Smooth muscle cell (in vitro differentiated cells): Measurements from ENCODE around the gene GALM. TPM values are rescaled to one million over a fixed set of nuclear protein-coding genes. Genes with fewer than 3 reads are reported as not detected.

Source experiments
- DNase-seq: peaks from one replicate; lab custom pipeline; 2025; ENCODE audit not compliant: unreplicated experiment; lab: John Stamatoyannopoulos, UW
- H2AFZ ChIP-seq: fragments of 200-600 bp; sonication (generic); 2 replicates; pipeline ENCODE4 v1.6.0; 2016; ENCODE audit warnings: antibody characterized with exemption, low read depth, mild to moderate bottlenecking
- H3F3A ChIP-seq: fragments of 200-600 bp; sonication (generic); 2 replicates; pipeline ENCODE4 v1.6.0; 2017; ENCODE audit warnings: antibody characterized with exemption, low read depth
- H3K27ac ChIP-seq: fragments of 200-600 bp; sonication (generic); 2 replicates; pipeline ENCODE4 v1.5.1; 2016; ENCODE audit warnings: low read depth, mild to moderate bottlenecking
- H3K27me3 ChIP-seq: fragments of 200-600 bp; sonication (generic); 2 replicates; pipeline ENCODE4 v1.6.1; 2016; ENCODE audit warnings: low read depth, mild to moderate bottlenecking
- H3K36me3 ChIP-seq: fragments of 200-600 bp; sonication (generic); 2 replicates; pipeline ENCODE4 v1.5.1; 2016; ENCODE audit warnings: low read depth
- H3K4me1 ChIP-seq: fragments of 200-600 bp; sonication (generic); 2 replicates; pipeline ENCODE4 v1.5.1; 2016; ENCODE audit warnings: low read depth
- H3K4me2 ChIP-seq: fragments of 200-600 bp; sonication (generic); 2 replicates; pipeline ENCODE4 v1.6.0; 2016; ENCODE audit warnings: mild to moderate bottlenecking
- H3K4me3 ChIP-seq: fragments of 200-600 bp; sonication (generic); 2 replicates; pipeline ENCODE4 v1.5.1; 2016; ENCODE audit warnings: mild to moderate bottlenecking
- H3K79me2 ChIP-seq: fragments of 200-600 bp; sonication (generic); 2 replicates; pipeline ENCODE4 v1.6.0; 2016; ENCODE audit warnings: low read depth, mild to moderate bottlenecking
- H3K9ac ChIP-seq: fragments of 200-600 bp; sonication (generic); 2 replicates; pipeline ENCODE4 v1.6.0; 2016; ENCODE audit warnings: low read depth
- H3K9me3 ChIP-seq: fragments of 200-600 bp; sonication (generic); replicated peaks from 2 replicates; pipeline ENCODE4 v1.5.1; 2016; ENCODE audit warnings: low read depth
- H4K20me1 ChIP-seq: fragments of 200-600 bp; sonication (generic); 2 replicates; pipeline ENCODE4 v1.6.0; 2016; ENCODE audit warnings: low read depth
- WGBS: methylation state at CpG from one replicate; pipeline ENCODE4 v1.1.7; 2016; ENCODE audit warnings: low lambda C conversion rate; 5-methylcytosine and 5-hydroxymethylcytosine counted together
- polyA plus RNA-seq: library from polyadenylated mRNA; unstranded; fragments of >200 nt; fragmentation: Nextera tagmentation; extraction: Ambion mirVana; gene quantifications from 2 replicates; pipeline ENCODE4 v1.2.1, GENCODE V29; 2016
- total RNA-seq: library from RNA; depleted of rRNA; stranded (reverse); fragments of >200 nt; gene quantifications from 2 replicates; pipeline ENCODE4 v1.2.3, GENCODE V29; 2014
- TF ChIP-seq, protein P1 (sequence below): fragments of 200-600 bp; sonication (generic); IDR thresholded peaks from 2 replicates; pipeline ENCODE4 v1.5.1; 2017; ENCODE audit warnings: borderline replicate concordance, mild to moderate bottlenecking, antibody characterized with exemption; ENCODE audit not compliant: insufficient read depth, poor library complexity, severe bottlenecking

GALM gene
- total and polyA plus RNA-seq, 2 experiments from 2014 or later = 13.1 to 18.9 TPM

DNA sequence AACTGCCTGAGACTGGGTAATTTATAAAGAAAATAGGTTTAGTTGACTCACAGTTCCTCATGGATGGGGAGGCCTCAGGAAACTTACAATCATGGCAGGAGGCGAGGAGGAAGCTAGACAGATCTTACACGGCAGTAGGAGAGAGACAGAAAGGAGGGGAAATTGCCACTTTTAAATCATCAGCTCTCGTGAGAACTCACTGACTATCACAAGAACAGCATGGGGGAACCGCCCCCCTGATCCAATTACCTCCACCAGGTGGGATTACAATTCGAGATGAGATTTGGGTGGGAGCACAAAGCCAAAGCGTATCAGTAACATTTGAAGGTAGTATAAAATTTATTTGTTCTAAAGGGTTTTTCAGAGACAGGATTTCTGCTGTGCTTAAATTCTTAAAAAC is 5.4 kb downstream of the GALM start:
- Histone ChIP-seq H3K27me3 (no peaks in the 10 kb centered on the region), H3K27ac (no peak overlapping the region), H3F3A (peaks cover 8% of the 10 kb centered on the region), H2AFZ (no peak overlapping the region), H3K36me3 (no peaks in the 10 kb centered on the region), H4K20me1 (no peaks in the 10 kb centered on the region), H3K4me2 (no peak overlapping the region), H3K9me3 (no peaks in the 10 kb centered on the region), H3K4me3 (no peak overlapping the region), H3K79me2 (no peaks in the 10 kb centered on the region), H3K9ac (no peak overlapping the region), H3K4me1 (peaks cover 8% of the 10 kb centered on the region)
- 81% methylated on average over 6 of the region's 6 CpGs for WGBS
- no peak for DNase-seq
- TF ChIP-seq, protein P1, sequence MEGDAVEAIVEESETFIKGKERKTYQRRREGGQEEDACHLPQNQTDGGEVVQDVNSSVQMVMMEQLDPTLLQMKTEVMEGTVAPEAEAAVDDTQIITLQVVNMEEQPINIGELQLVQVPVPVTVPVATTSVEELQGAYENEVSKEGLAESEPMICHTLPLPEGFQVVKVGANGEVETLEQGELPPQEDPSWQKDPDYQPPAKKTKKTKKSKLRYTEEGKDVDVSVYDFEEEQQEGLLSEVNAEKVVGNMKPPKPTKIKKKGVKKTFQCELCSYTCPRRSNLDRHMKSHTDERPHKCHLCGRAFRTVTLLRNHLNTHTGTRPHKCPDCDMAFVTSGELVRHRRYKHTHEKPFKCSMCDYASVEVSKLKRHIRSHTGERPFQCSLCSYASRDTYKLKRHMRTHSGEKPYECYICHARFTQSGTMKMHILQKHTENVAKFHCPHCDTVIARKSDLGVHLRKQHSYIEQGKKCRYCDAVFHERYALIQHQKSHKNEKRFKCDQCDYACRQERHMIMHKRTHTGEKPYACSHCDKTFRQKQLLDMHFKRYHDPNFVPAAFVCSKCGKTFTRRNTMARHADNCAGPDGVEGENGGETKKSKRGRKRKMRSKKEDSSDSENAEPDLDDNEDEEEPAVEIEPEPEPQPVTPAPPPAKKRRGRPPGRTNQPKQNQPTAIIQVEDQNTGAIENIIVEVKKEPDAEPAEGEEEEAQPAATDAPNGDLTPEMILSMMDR = no peak

DNA sequence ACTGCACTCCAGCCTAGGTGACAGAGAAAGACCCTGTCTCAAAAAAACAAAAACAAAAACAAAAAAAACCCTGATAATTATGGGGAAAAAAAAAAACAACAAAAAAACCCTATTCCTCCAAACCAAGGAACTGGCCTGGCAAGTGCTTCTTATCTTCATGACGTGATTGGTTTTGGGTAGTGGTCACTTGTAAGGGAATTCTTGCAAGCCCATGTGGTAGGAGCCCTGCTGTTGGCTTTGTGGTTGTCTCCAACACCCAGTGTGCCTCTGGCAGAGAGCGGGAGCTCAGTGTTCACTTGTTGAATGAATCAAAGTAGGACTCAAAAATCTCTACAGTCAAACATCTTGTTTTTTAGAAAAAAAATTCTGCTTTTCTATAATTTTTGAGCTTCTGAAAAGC is 6.0 kb downstream of the GALM start:
- Histone ChIP-seq H3K9me3 (no peaks in the 10 kb centered on the region), H3K79me2 (no peaks in the 10 kb centered on the region)

GRCh38 chr2:38672445-38673391 is 6.8 kb downstream of the GALM start:
- Histone ChIP-seq H3K27me3 (no peaks in the 10 kb centered on the region), H3K4me3 (no peak overlapping the region), H3K27ac (no peak overlapping the region), H2AFZ (no peak overlapping the region), H3K79me2 (no peaks in the 10 kb centered on the region), H3K9ac (no peak overlapping the region), H3K4me1 (no peaks in the 10 kb centered on the region), H4K20me1 (no peaks in the 10 kb centered on the region), H3F3A (no peaks in the 10 kb centered on the region), H3K9me3 (no peaks in the 10 kb centered on the region), H3K36me3 (no peaks in the 10 kb centered on the region), H3K4me2 (no peak overlapping the region)
- no peak for DNase-seq
- WGBS = 97% methylated on average over 8 of the region's 8 CpGs
- TF ChIP-seq, protein P1 = no peak

More for the DNA sequence above, 6.0 kb downstream of the GALM start:
- Histone ChIP-seq H3K4me1 (peaks cover 2% of the 10 kb centered on the region), H2AFZ (no peak overlapping the region), H3K4me2 (no peak overlapping the region), H4K20me1 (no peaks in the 10 kb centered on the region), H3K4me3 (no peak overlapping the region), H3K27me3 (no peaks in the 10 kb centered on the region), H3K36me3 (no peaks in the 10 kb centered on the region), H3K9ac (no peak overlapping the region), H3F3A (peaks cover 2% of the 10 kb centered on the region), H3K27ac (no peak overlapping the region)
- WGBS = 77% methylated on average over 2 of the region's 2 CpGs
- TF ChIP-seq, protein P1 = no peak
- DNase-seq = no peak
